ENCODE results near the gene DSCAM.

DNA sequence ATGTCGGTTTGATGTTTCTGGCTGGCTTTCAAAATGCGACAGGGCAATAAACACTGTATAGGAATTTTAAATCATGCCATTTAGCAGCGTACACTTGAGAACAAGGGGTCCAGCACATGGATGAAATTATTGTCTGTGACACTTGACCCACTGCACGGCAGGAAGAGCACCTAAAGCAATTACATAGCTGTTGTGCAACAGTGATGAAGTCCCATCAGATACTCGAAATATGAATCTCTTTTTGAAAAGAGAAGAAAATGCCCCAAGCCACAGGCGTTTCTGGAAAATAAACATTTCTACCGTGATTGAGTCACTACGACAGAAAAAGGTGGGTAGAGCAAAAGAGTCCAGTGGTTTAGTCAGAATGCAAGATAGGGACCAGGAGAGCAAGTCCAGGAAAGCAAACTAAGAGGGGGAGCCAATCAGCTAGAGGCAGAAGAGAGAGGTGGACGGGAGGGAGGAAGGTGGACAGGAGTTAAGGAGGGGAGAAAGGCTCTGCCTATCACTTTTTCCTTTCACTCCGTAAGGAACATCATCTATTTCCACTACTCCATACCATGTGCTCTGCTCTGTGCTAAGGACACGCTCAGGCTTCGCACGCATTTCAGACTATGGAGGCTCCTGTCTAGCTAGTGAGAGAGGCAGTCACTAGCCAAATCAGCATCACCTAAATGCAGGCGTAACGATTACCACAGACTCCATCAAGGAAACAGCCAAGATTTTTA is 6.4 kb downstream of the DSCAM start:
- TF ChIP-seq, protein P1, sequence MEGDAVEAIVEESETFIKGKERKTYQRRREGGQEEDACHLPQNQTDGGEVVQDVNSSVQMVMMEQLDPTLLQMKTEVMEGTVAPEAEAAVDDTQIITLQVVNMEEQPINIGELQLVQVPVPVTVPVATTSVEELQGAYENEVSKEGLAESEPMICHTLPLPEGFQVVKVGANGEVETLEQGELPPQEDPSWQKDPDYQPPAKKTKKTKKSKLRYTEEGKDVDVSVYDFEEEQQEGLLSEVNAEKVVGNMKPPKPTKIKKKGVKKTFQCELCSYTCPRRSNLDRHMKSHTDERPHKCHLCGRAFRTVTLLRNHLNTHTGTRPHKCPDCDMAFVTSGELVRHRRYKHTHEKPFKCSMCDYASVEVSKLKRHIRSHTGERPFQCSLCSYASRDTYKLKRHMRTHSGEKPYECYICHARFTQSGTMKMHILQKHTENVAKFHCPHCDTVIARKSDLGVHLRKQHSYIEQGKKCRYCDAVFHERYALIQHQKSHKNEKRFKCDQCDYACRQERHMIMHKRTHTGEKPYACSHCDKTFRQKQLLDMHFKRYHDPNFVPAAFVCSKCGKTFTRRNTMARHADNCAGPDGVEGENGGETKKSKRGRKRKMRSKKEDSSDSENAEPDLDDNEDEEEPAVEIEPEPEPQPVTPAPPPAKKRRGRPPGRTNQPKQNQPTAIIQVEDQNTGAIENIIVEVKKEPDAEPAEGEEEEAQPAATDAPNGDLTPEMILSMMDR (IDR thresholded peaks at IDR 0.05): no peak
- TF ChIP-seq POLR2A (IDR thresholded peaks at IDR 0.05) (no peak), POLR2AphosphoS5 (IDR thresholded peaks at IDR 0.05) (no peak)
